ENCODE data around the gene LAMC3.

DNA sequence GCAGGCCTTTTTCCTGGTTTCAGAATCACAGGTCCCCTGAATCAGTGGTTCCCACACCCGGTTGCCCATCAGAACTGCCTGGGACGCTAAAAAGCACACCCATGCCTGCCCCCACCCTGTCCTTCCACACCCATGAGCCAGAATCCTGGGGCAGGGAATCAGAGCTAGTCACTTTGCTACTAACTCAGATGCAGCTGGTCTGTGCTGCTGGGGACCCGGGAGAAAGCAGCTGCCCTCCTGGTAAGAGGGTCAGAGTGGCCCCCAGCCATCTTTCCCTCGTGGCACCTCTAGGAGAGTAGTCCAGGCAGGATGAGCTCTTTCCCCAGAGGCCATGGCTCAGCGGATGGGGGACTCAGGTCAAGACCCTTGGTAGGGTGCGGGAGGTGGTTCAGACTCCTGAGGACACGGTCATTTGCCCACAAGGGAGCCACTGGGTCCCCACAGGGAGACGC lies 105.1 kb downstream of the LAMC3 start:
- TF ChIP-seq EZH2 (IDR thresholded peaks at IDR 0.05; ENCODE audit: insufficient read depth, poor library complexity, severe bottlenecking) (no peak), EZH2phosphoT487 (IDR thresholded peaks at IDR 0.05; ENCODE audit: insufficient read depth, low read depth) (no peak)
